ENCODE results near the gene DESI1.

DNA sequence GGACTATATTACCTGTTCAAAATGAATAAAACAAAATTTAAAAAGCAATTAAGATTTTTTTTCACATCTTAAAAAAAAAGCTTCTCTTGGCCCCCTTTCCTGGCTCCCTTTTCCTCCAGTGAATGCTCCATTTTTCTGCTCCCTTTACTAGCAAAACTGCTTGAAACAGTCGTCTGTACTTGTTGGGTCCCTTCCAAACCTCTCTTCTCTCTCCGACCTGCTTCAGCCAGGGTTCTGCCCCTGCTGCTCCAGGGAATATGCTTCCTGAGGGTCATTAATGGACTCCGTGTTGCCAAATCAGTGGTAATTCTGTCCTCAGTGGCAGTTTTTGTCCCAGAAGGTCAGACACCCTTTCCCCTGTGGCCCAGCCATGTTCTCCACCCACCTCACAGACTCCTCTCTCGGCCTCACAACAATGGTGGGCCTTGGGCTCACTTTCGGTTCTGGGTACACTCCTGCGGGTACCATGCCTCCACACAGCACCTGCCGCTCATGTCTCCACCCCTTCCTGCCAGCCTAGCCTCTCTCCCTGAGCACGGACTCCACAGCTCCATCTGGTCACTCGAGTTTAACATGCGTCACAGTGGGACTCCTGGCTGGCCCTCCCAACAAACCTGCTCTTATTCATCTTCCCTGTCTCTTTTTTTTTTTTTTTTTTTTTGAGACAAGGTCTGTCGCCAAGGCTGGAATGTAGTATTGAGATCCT lies 68.8 kb downstream of the DESI1 start:
- TF ChIP-seq, protein P1, sequence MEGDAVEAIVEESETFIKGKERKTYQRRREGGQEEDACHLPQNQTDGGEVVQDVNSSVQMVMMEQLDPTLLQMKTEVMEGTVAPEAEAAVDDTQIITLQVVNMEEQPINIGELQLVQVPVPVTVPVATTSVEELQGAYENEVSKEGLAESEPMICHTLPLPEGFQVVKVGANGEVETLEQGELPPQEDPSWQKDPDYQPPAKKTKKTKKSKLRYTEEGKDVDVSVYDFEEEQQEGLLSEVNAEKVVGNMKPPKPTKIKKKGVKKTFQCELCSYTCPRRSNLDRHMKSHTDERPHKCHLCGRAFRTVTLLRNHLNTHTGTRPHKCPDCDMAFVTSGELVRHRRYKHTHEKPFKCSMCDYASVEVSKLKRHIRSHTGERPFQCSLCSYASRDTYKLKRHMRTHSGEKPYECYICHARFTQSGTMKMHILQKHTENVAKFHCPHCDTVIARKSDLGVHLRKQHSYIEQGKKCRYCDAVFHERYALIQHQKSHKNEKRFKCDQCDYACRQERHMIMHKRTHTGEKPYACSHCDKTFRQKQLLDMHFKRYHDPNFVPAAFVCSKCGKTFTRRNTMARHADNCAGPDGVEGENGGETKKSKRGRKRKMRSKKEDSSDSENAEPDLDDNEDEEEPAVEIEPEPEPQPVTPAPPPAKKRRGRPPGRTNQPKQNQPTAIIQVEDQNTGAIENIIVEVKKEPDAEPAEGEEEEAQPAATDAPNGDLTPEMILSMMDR (IDR thresholded peaks at IDR 0.05; ENCODE audit: insufficient read depth, low read length, poor library complexity, severe bottlenecking) = no peak
- no peak for TF ChIP-seq EZH2phosphoT487 (conservative IDR thresholded peaks at IDR 0.05; ENCODE audit: low read length)
